Left lung (tissue), 10 donors: ENCODE results near the gene SNX9. TPM values are rescaled to one million over a fixed set of nuclear protein-coding genes. Genes with fewer than 3 reads are reported as not detected.
"Not testable (repeated sequence)": the region's sequence is repeated elsewhere in the genome, so short reads cannot be mapped to it uniquely, and the experiment has no call there.

ENCODE experiments used
- ATAC-seq: fragments of 200-7000 bp; cut with Tn5 transposase; one replicate; pipeline ENCODE4 v1.9.1; 2020; ENCODE audit warnings: moderate library complexity
- DNase-seq, 4 donors: peaks; one replicate each; pipeline ENCODE4 v3.0.0-alpha.2; 2013 to 2020
- H3K27ac ChIP-seq, 2 donors: fragments of 200-600 bp; sonication (generic) in 1 of 2; one replicate each; pipeline versions ENCODE4 v1.5.0 to v1.8.0; 2020 to 2021
- H3K27me3 ChIP-seq, 2 donors: fragments of 200-600 bp; sonication (generic) in 1 of 2; one replicate each; pipeline versions ENCODE4 v1.5.0 to v1.8.0; 2020 to 2021
- H3K36me3 ChIP-seq, 2 donors: fragments of 200-600 bp; sonication (generic) in 1 of 2; one replicate each; pipeline versions ENCODE4 v1.5.0 to v1.8.0; 2020 to 2021
- H3K4me1 ChIP-seq, 2 donors: fragments of 200-600 bp; one replicate each; pipeline ENCODE4 v1.8.0; 2021
- H3K4me3 ChIP-seq, 2 donors: fragments of 200-600 bp; sonication (generic) in 1 of 2; one replicate each; pipeline versions ENCODE4 v1.5.0 to v1.8.0; 2020 to 2021; ENCODE audit warnings: mild to moderate bottlenecking in 1 of 2
- H3K9me3 ChIP-seq, 2 donors: fragments of 200-600 bp; sonication (generic) in 1 of 2; one replicate each; pipeline versions ENCODE4 v1.5.0 to v1.8.0; 2020 to 2021
- CTCF ChIP-seq, 2 donors: fragments of 200-600 bp; sonication (generic) in 1 of 2; IDR thresholded peaks; one replicate each; pipeline versions ENCODE4 v1.5.0 to v1.8.0; 2021; ENCODE audit warnings: antibody characterized with exemption in 2 of 2
- intact Hi-C, 2 donors: fragments of 100-400 bp; cut with DNase I; formaldehyde crosslinking; loops; one replicate each; pipeline versions ENCODE4 v1.11.2 to v1.14.2; 2022
- polyA plus RNA-seq, 6 donors: library from polyadenylated mRNA; unstranded; fragments of 120-200 nt; gene quantifications; one replicate each; pipeline ENCODE4 v1.2.1, GENCODE V29; 2013; ENCODE audit not compliant: insufficient read length in 6 of 6
- total RNA-seq, 2 donors: library from RNA; stranded (reverse); fragmentation: NEBNext Ultra II Directional; extraction: Animal tissue kit (Norgen Biotek cat#: 25700); gene quantifications; one replicate each; pipeline ENCODE4 v1.2.1, GENCODE V29; 2021
- donor health status: DM: no; HTN: yes; CAD: no.
- donor health status: DM: no; HTN: no; CAD: no.

Gene SNX9
- total and polyA plus RNA-seq, 8 donors: 23.5 to 44.4 (median 38.4) TPM

DNA sequence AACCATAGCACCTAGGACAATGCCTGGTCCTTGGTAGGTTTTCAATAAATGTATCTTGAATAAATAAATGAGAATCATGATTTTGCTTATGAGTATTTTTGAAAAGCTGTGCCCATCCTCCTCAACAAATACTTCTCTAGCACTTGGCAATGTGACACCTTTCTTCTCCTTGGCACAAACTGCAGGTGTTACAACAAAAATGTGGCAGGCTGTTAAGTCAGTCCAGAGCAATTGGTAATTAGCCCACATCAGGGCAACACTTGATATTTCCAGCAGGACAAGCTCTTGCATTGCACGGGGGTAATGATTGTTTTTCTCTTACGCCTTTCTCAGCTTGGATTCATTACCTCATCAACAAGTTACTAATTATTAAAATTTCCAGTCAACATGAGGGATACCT is 31.6 kb upstream of the SNX9 start:
- TF ChIP-seq CTCF (IDR thresholded peaks at IDR 0.05): no peak
- DNase-seq: peak in 1 of 4 donors; percentile 39
- Histone ChIP-seq H3K36me3 (no peaks in the 10 kb centered on the region), H3K9me3 (no peaks in the 10 kb centered on the region), H3K4me1 (no peaks in the 10 kb centered on the region), H3K4me3 (no peak overlapping the region), H3K27ac (no peak overlapping the region), H3K27me3 (no peaks in the 10 kb centered on the region)
- intact Hi-C loops: no loop called here
- ATAC-seq: peak; percentile 57

- no peaks in the 10 kb centered on the region for H3K4me1 ChIP-seq
- intact Hi-C loops: no loop called here
- DNase-seq (no peak), ATAC-seq (no peak)
- no peak overlapping the region for H3K4me3 ChIP-seq
- no peak overlapping the region for H3K27ac ChIP-seq
- no peak for TF ChIP-seq CTCF (IDR thresholded peaks at IDR 0.05)
- H3K9me3 ChIP-seq: no peaks in the 10 kb centered on the region
- H3K27me3 ChIP-seq: no peaks in the 10 kb centered on the region
- no peaks in the 10 kb centered on the region for H3K36me3 ChIP-seq
Observed at GRCh38 chr6:157792671-157793070, 30.4 kb upstream of the SNX9 start.

DNA sequence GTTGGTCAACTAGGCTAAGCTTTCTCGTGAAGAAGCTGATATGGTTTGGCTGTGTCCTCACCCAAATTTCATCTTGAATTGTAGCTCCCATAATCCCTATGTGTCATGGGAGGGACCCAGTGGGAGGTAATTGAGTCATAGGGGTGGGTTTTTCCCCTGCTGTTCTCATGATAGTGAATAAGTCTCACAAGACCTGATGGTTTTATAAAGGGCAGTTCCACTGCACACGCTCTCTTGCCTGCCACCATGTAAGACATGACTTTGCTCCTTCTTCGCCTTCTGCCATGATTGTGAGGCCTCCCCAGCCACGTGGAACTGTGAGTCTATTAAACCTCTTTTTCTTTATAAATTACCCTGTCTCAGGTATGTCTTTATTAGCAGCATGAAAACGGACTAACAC is 29.0 kb upstream of the SNX9 start:
- ATAC-seq, H3K27me3 ChIP-seq, H3K9me3 ChIP-seq, H3K4me3 ChIP-seq, DNase-seq, H3K36me3 ChIP-seq, H3K4me1 ChIP-seq, intact Hi-C loops, H3K27ac ChIP-seq: not testable (repeated sequence)

- Histone ChIP-seq H3K9me3 (no peaks in the 10 kb centered on the region), H3K4me3 (no peak overlapping the region), H3K36me3 (no peaks in the 10 kb centered on the region), H3K4me1 (no peaks in the 10 kb centered on the region), H3K27ac (no peak overlapping the region), H3K27me3 (no peaks in the 10 kb centered on the region)
- no peak for ATAC-seq
- intact Hi-C loops: no loop called here
- DNase-seq: no peak
- no peak for TF ChIP-seq CTCF (IDR thresholded peaks at IDR 0.05)
Observed at GRCh38 chr6:157795841-157796240, 27.2 kb upstream of the SNX9 start.

DNA sequence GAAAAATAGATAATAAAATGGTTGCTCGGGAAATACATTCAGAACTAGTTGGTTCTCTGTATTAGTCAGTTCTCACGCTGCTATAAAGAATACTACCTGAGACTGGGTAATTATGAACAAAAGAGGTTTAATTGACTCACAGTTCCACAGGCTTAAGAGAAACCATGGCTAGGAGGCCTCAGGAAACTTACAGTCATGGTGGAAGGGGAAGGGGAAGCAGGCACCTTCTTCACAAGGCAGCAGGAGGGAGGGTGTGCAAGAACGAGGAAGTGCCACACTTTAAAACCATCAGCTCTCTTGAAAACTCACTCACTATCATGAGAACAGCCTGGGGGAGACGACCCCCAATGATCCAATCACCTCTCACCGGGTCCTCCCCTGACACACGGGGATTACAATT is 24.2 kb upstream of the SNX9 start:
- ATAC-seq (no peak), DNase-seq (no peak)
- Histone ChIP-seq H3K27me3 (no peaks in the 10 kb centered on the region), H3K4me1 (no peaks in the 10 kb centered on the region), H3K27ac (no peak overlapping the region), H3K36me3 (no peaks in the 10 kb centered on the region), H3K4me3 (no peak overlapping the region), H3K9me3 (no peaks in the 10 kb centered on the region)
- TF ChIP-seq CTCF (IDR thresholded peaks at IDR 0.05): no peak
- intact Hi-C loops: no loop called here

- H3K4me1 ChIP-seq, DNase-seq, intact Hi-C loops, H3K27ac ChIP-seq, H3K27me3 ChIP-seq, H3K9me3 ChIP-seq, H3K4me3 ChIP-seq, ATAC-seq, H3K36me3 ChIP-seq: not testable (repeated sequence)
Observed at GRCh38 chr6:157799561-157799960, 23.5 kb upstream of the SNX9 start.
